AG09309 (cell line): ENCODE results near the gene SYT7.

Source experiments
- DNase-seq: peaks from one replicate; pipeline ENCODE4 v3.0.0-alpha.2; 2010; ENCODE audit warnings: low read depth
- H3K4me3 ChIP-seq: 2 replicates; pipeline ENCODE4 v1.5.1; 2011; ENCODE audit warnings: mild to moderate bottlenecking, low read depth, low read length, moderate library complexity; ENCODE audit not compliant: control insufficient read depth
- TF ChIP-seq, protein P1 (sequence below): IDR thresholded peaks from 2 replicates; pipeline ENCODE4 v1.5.1; 2011; ENCODE audit warnings: mild to moderate bottlenecking, low read depth, low read length, inconsistent platforms; ENCODE audit not compliant: insufficient read depth, control insufficient read depth; ENCODE audit errors: missing control alignments

The SYT7 gene

GRCh38 chr11:61507012-61507768 is 73.7 kb downstream of the SYT7 start:
- DNase-seq = no peak
- no peak overlapping the region for H3K4me3 ChIP-seq
- TF ChIP-seq, protein P1, sequence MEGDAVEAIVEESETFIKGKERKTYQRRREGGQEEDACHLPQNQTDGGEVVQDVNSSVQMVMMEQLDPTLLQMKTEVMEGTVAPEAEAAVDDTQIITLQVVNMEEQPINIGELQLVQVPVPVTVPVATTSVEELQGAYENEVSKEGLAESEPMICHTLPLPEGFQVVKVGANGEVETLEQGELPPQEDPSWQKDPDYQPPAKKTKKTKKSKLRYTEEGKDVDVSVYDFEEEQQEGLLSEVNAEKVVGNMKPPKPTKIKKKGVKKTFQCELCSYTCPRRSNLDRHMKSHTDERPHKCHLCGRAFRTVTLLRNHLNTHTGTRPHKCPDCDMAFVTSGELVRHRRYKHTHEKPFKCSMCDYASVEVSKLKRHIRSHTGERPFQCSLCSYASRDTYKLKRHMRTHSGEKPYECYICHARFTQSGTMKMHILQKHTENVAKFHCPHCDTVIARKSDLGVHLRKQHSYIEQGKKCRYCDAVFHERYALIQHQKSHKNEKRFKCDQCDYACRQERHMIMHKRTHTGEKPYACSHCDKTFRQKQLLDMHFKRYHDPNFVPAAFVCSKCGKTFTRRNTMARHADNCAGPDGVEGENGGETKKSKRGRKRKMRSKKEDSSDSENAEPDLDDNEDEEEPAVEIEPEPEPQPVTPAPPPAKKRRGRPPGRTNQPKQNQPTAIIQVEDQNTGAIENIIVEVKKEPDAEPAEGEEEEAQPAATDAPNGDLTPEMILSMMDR = no peak

DNA sequence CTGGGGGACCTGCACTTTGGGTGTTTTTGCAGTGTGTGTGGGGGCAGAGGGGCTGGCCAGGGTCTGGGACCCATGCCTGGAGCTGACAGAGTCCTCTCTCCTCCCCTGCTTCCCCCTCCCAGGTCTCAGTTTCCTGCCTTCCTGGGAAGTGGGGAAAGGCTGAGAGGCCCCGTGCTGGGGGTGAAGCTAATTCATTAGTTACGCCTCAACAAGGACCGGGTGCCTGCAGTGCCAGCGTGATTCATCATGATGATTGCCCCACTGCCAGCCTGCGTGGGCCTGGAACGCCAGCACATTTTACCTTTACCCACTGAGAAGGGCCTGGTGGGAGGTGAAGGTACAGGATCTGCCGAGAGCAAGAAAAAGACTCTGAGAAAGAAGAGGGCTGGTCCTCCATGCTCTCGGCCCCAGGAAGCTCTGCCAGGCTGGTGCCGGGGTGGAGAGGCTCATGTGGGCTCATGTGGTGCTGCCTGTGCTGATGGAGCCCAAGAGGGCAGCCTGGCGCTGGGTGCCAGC is 75.2 kb downstream of the SYT7 start:
- TF ChIP-seq, protein P1 = no peak
- no peak overlapping the region for H3K4me3 ChIP-seq
- no peak for DNase-seq

DNA sequence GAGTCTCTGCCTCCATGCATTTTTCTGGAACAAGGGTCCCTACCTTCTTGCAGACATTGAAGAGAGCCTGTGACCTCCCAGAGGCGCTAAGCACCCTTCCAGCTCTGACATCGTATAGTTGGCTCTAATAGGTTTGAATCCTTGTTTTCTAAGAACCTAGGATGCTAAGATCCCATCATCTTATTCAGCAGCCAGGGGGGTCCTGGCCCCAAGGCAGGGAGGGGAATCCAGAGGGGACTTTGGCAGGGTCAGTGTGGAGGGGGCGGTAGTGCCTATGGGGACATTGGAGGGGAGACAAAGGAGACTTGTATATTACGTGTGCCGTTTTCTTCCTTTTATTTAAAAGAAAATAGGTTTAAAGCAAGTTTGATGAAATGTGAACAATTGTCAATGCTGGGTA is 75.8 kb downstream of the SYT7 start:
- H3K4me3 ChIP-seq = no peak overlapping the region
- no peak for DNase-seq
- TF ChIP-seq, protein P1 = no peak

DNA sequence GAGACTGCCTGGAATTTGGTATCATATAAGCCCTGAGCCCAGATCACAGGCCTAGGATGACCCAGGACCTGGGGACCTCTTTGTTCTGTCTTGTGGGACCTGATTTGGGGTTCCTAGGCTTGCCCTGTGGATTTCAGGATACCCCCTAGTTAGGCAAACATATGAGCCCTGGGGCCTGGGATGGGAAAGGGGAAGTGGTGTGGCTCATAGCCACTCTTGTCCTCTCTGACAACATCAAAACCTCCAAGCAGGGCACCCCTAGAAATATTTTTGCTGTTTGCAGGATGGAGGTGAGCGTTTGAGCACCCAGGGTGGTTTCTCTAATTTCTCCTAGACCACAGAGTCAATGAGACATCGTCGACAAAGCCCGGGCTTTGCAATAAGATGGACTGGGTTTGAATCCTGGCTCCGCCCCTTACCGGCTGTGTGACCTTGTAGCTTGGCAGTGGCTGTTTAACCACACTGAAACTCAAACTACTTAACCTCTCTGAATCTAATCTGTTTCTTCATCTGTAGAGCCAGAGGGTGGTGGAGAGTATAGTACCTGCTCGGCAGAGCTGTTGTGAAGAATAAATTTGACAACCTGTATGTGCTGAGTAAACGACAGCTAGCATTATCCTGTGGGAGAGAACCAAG is 77.6 kb downstream of the SYT7 start:
- H3K4me3 ChIP-seq = no peak overlapping the region
- no peak for DNase-seq

GRCh38 chr11:61502522-61502921 is 78.4 kb downstream of the SYT7 start:
- DNase-seq = no peak
- TF ChIP-seq, protein P1 = no peak
- H3K4me3 ChIP-seq = no peak overlapping the region

More for the DNA sequence above, 77.6 kb downstream of the SYT7 start:
- TF ChIP-seq, protein P1 = no peak

GRCh38 chr11:61499816-61500491 is 80.9 kb downstream of the SYT7 start:
- TF ChIP-seq, protein P1 = no peak
- H3K4me3 ChIP-seq = no peak overlapping the region
- no peak for DNase-seq
